Activated CD4-positive, alpha-beta T cell treated with anti-CD3 and anti-CD28 coated beads for 36 hours (primary cell): ENCODE results near the gene DICER1. TPM values are rescaled to one million over a fixed set of nuclear protein-coding genes. Genes with fewer than 3 reads are reported as not detected.

Source experiments
- ATAC-seq: fragments of 200-7000 bp; cut with Tn5 transposase; one replicate; pipeline ENCODE4 v1.10.0; 2021; ENCODE audit warnings: mild to moderate bottlenecking, moderate library complexity
- CTCF ChIA-PET: fragments of 350-600 bp; sonication (Branson Sonifier 250); formaldehyde crosslinking; loops from one replicate; lab custom pipeline; 2021; ENCODE audit warnings: antibody characterized with exemption; lab: Charles Lee
- POLR2A ChIA-PET: fragments of 350-600 bp; sonication (Branson Sonifier 250); formaldehyde crosslinking; loops from one replicate; lab custom pipeline; 2021; ENCODE audit warnings: antibody characterized with exemption, inconsistent platforms; lab: Charles Lee
- DNase-seq: peaks from one replicate; pipeline ENCODE4 v3.0.0-alpha.2; 2020
- H3K27ac Mint-ChIP-seq: one replicate; pipeline ENCODE4 v1.8.0; 2021; ENCODE audit warnings: mixed read lengths
- H3K27me3 Mint-ChIP-seq: one replicate; pipeline ENCODE4 v1.8.0; 2021; ENCODE audit warnings: mixed read lengths
- H3K36me3 Mint-ChIP-seq: one replicate; pipeline ENCODE4 v1.8.0; 2021; ENCODE audit warnings: low read depth, mixed read lengths
- H3K4me1 Mint-ChIP-seq: one replicate; pipeline ENCODE4 v1.8.0; 2021; ENCODE audit warnings: mixed read lengths
- H3K4me3 Mint-ChIP-seq: one replicate; pipeline ENCODE4 v1.8.0; 2021; ENCODE audit warnings: mild to moderate bottlenecking, moderate library complexity, mixed read lengths
- H3K9me3 Mint-ChIP-seq: one replicate; pipeline ENCODE4 v1.8.0; 2021; ENCODE audit warnings: low read depth, mixed read lengths
- intact Hi-C, 2 experiments: fragments of 100-400 bp; cut with DNase I in 1 of 2; cut with micrococcal nuclease in 1 of 2; formaldehyde crosslinking; loops; one replicate each; pipeline versions ENCODE4 v1.14.2 to v1.15.1; 2022 to 2024; cut with DNase I, micrococcal nuclease
- total RNA-seq, 2 experiments: library from RNA; stranded (reverse); gene quantifications; one replicate each; pipeline ENCODE4 v1.2.3, GENCODE V29; 2021

DICER1 gene
- total RNA-seq, 2 experiments from 2014 or later = 41.6 to 61.1 TPM

DNA sequence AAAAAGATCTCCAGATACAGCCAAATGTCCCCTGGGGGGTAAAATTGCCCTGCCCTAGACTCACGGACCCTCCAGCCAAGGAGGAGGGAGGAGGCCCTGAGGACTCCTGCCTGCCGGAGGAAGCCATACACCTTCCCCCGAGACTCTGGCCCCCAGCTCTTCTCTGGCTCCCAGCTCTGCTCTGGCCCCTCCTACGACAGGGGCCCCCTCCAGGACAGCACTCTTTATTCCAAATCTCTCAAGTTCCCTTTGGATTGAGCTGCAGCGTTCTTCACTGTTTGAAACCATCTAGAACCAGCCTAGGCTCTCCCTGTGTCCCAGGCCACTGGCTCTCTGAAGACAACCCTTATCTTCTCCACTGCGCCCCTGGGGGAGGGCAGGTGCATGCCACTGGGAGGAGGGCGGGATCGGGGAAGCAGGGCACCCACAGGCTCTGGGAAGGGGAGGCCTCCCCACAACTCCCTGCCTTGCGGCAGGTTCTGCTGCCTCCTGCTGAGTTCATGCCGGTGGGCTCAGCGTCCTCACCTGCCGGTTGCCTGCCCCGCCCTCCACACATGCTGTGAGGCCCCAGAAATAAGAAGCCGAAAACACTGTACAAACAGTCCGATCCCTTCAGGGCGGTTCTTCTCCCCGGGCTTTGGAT is 112.7 kb downstream of the DICER1 start:
- DNase-seq (no peak), ATAC-seq (no peak)
- CTCF ChIA-PET = no interaction called here
- Mint-ChIP-seq H3K36me3 (no peaks in the 10 kb centered on the region), H3K4me3 (no peak overlapping the region), H3K9me3 (no peaks in the 10 kb centered on the region), H3K27me3 (peaks cover 10% of the 10 kb centered on the region), H3K4me1 (no peaks in the 10 kb centered on the region), H3K27ac (no peak overlapping the region)
- POLR2A ChIA-PET = no interaction called here
- intact Hi-C loops = no loop called here

GRCh38 chr14:95043732-95044462 is 113.4 kb downstream of the DICER1 start:
- Mint-ChIP-seq H3K4me3 (no peak overlapping the region), H3K27me3 (peaks cover 6% of the 10 kb centered on the region), H3K36me3 (no peaks in the 10 kb centered on the region), H3K27ac (no peak overlapping the region), H3K4me1 (no peaks in the 10 kb centered on the region), H3K9me3 (no peaks in the 10 kb centered on the region)
- no peak for ATAC-seq
- intact Hi-C loops = no loop called here
- POLR2A ChIA-PET = no interaction called here
- no peak for DNase-seq
- CTCF ChIA-PET = no interaction called here

GRCh38 chr14:95043314-95043713 is 114.0 kb downstream of the DICER1 start:
- ATAC-seq (no peak), DNase-seq (no peak)
- Mint-ChIP-seq H3K36me3 (no peaks in the 10 kb centered on the region), H3K27me3 (peaks cover 4% of the 10 kb centered on the region), H3K9me3 (no peaks in the 10 kb centered on the region), H3K4me3 (no peak overlapping the region), H3K4me1 (no peaks in the 10 kb centered on the region), H3K27ac (no peak overlapping the region)
- ChIA-PET POLR2A (no interaction called here), CTCF (no interaction called here)
- intact Hi-C loops = no loop called here

- ATAC-seq = no peak
- Mint-ChIP-seq H3K9me3 (no peaks in the 10 kb centered on the region), H3K4me3 (no peak overlapping the region), H3K27me3 (peaks cover 8% of the 10 kb centered on the region), H3K27ac (no peak overlapping the region), H3K36me3 (no peaks in the 10 kb centered on the region), H3K4me1 (no peaks in the 10 kb centered on the region)
- POLR2A ChIA-PET = no interaction called here
- CTCF ChIA-PET = no interaction called here
- intact Hi-C loops = no loop called here
- DNase-seq = no peak
Measured at GRCh38 chr14:95041477-95042020, 115.8 kb downstream of the DICER1 start.

DNA sequence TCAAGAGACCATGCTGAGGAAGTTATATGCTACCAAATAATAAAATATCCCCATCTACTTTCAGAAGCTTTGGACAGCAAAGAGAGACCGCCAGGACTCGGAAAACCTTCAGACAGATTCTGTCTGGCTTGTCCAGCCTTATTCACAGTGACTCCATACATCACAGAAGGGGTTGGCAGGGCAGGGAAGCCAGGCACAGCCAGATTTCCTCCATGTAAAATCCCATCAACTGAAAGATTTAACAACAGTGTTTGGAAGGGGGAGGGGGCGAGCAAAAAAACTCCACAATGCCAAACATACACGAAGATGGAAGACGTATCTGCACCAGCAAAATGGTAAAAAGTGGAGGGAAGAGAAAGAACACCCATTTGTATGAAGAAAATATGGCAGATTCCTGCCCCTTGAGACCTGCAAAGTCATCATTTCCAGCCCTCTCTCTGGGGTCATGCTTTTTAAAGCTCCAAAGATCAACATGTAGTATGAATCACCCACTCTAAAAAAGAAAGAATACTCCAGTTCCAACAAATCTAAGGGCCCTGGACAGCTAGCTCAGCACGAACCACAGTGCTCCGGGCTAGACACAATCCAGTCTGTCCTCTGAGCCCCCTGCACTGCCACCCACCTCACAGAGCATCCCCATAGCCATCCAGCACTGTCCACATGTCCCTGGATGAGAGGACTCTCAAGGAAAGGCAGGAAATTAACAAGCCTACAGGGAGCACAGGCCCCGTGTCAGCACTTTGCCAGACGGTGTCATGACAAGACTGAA is 116.4 kb downstream of the DICER1 start:
- POLR2A ChIA-PET = no interaction called here
- Mint-ChIP-seq H3K36me3 (no peaks in the 10 kb centered on the region), H3K4me1 (no peaks in the 10 kb centered on the region), H3K27me3 (peaks cover 8% of the 10 kb centered on the region), H3K9me3 (no peaks in the 10 kb centered on the region), H3K4me3 (no peak overlapping the region), H3K27ac (no peak overlapping the region)
- intact Hi-C loops = no loop called here
- ATAC-seq (no peak), DNase-seq (no peak)
- CTCF ChIA-PET = no interaction called here

GRCh38 chr14:95039993-95040348 is 117.4 kb downstream of the DICER1 start:
- no peaks in the 10 kb centered on the region for H3K9me3 Mint-ChIP-seq
- DNase-seq (no peak), ATAC-seq (no peak)
- no peak overlapping the region for H3K27ac Mint-ChIP-seq
- CTCF ChIA-PET = no interaction called here
- H3K27me3 Mint-ChIP-seq = peaks cover 5% of the 10 kb centered on the region
- no peaks in the 10 kb centered on the region for H3K4me1 Mint-ChIP-seq
- intact Hi-C loops = no loop called here
- no peaks in the 10 kb centered on the region for H3K36me3 Mint-ChIP-seq
- H3K4me3 Mint-ChIP-seq = no peak overlapping the region
- POLR2A ChIA-PET = no interaction called here

DNA sequence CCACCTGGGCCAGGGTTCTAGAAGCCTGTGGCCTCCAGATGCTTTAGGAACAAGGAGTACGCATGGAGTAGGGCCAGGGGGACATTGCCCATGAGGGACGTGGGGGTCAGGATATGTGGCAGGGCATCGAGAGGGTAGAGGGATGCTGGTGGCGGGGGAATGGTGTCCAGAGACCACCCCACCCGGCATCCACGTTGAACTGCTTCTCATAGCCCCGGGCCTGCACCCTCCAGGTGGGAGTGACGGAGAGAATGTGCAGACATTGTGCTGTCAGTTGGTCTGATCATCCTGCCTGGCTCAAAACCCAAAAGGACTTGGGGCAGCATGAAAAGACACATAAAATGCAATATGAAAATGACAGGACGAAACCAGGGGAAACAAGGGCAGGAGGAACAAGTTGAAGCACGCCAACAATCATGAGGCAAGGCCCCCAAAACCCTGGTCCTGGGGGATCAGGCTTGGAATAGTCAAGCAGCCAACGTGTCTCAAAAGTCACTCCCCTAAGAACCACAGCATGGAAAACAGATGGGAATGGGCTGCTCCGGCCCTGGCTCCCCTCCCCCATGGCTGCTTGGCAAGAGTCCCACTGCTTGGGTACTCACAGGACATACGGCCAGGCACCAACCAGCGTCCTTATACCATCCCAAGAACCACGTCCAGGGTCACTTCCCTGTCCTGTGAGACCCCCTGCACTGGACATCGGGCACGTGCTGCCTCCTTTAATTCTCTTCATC is 117.9 kb downstream of the DICER1 start:
- DNase-seq (no peak), ATAC-seq (no peak)
- peaks cover 5% of the 10 kb centered on the region for H3K27me3 Mint-ChIP-seq
- no peaks in the 10 kb centered on the region for H3K4me1 Mint-ChIP-seq
- no peaks in the 10 kb centered on the region for H3K9me3 Mint-ChIP-seq
- no peak overlapping the region for H3K4me3 Mint-ChIP-seq
- intact Hi-C loops = no loop called here
- ChIA-PET POLR2A (no interaction called here), CTCF (no interaction called here)
- H3K27ac Mint-ChIP-seq = no peak overlapping the region
- H3K36me3 Mint-ChIP-seq = no peaks in the 10 kb centered on the region

DNA sequence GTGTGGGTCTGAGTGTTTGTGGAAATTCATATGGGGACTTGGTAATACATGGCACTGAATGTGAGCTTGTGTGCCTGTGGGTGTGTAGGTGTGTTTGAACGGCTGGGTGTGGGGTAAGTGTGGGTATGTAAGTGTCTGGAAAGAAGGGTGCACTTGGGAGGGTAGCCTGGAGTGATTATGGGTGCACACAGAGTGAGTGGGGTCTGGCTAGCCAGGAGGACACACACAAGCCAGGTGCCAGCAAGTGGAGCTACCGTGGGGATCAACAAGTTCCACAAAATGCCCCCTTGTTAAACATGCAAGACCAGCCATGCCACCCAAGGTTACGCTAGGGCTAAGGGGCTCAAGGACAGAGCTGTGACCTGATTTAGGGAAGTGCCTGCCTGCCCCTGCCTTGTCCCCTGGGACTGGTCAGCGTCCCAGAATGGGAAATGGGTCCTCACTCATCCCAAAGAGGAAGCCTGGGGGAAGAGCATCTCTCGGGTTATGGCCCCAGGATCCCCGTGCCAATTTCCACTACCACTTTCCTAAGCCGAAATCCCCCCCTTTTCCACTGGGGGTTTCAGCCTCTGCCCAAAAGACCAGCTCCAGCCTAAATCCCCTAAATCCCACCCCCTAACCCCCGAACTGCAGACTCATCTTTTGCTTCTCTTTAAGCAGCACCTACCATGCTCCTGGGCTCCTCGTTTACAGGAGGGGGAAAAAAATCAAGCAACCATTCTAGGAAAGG is 118.6 kb downstream of the DICER1 start:
- CTCF ChIA-PET = interaction anchor here (0.6 kb wide), 1 partner anchor 158 kb away, joined by 4 read pairs; no protein-coding TSS in a partner anchor
- Mint-ChIP-seq H3K27ac (no peak overlapping the region), H3K4me3 (no peak overlapping the region), H3K9me3 (no peaks in the 10 kb centered on the region), H3K4me1 (no peaks in the 10 kb centered on the region), H3K36me3 (no peaks in the 10 kb centered on the region), H3K27me3 (peaks cover 5% of the 10 kb centered on the region)
- no peak for DNase-seq
- intact Hi-C loops = no loop called here
- POLR2A ChIA-PET = no interaction called here
- no peak for ATAC-seq

DNA sequence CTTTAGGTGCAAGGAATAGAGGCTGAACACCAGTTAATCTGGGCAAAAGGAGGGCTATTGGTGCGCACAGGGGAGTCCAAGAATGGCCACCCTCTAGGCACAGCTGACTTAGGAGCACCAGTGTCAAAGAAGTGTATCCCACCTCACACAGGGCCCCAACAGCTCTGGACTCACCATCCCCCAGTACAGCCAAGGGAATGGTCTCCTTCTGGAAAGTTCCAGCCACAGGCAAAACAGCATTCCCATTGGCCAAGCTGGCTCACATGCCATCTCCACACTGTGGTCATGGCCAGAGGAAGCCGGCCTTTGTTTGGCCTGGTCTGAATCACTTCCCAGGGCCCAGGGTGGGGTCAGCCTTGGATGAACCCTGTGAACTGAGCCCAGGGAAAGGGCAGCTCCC is 120.1 kb downstream of the DICER1 start:
- Mint-ChIP-seq H3K27me3 (peaks cover 5% of the 10 kb centered on the region), H3K4me1 (no peaks in the 10 kb centered on the region), H3K27ac (no peak overlapping the region), H3K9me3 (no peaks in the 10 kb centered on the region), H3K4me3 (no peak overlapping the region), H3K36me3 (no peaks in the 10 kb centered on the region)
- POLR2A ChIA-PET = no interaction called here
- CTCF ChIA-PET = interaction anchor here (0.6 kb wide), 1 partner anchor 324 kb away, joined by 3 read pairs; no protein-coding TSS in a partner anchor
- intact Hi-C loops = no loop called here
- ATAC-seq (no peak), DNase-seq (no peak)
